PC-3 (cell line): ENCODE data around the gene SSC5D. TPM values are rescaled to one million over a fixed set of nuclear protein-coding genes. Genes with fewer than 3 reads are reported as not detected.
A peak's percentile ranks its signal among the peaks of the same experiment; 100 is the strongest.

Experiments
- ATAC-seq: fragments of 200-7000 bp; cut with Tn5 transposase; 2 replicates; pipeline ENCODE4 v1.9.1; 2020; ENCODE audit warnings: mild to moderate bottlenecking, moderate library complexity
- BruUV-seq: library from RNA; stranded (reverse); fragments of 400-500 nt; replicated peaks from 2 replicates; lab custom pipeline; 2021; lab: Mats Ljungman, UMichigan
- CTCF ChIA-PET: fragments of 300-600 bp; sonication (Branson Sonifier 250); formaldehyde crosslinking; loops from one replicate; lab custom pipeline; 2022; ENCODE audit warnings: antibody characterized with exemption; lab: Charles Lee
- POLR2A ChIA-PET: fragments of 300-600 bp; sonication (Branson Sonifier 250); formaldehyde crosslinking; loops from one replicate; lab custom pipeline; 2022; ENCODE audit warnings: antibody characterized with exemption; ENCODE audit not compliant: unreplicated experiment; lab: Charles Lee
- DNase-seq: peaks from one replicate; pipeline ENCODE4 v3.0.0-alpha.2; 2015
- H2AFZ ChIP-seq: fragments of 300-600 bp; sonication (generic); 2 replicates; pipeline ENCODE4 v1.6.0; 2016; ENCODE audit warnings: antibody characterized with exemption, low read length
- H3F3A ChIP-seq: fragments of 300-600 bp; sonication (generic); one replicate; pipeline ENCODE4 v1.6.0; 2017; ENCODE audit warnings: antibody characterized with exemption, low read length, control low read depth, mild to moderate bottlenecking; ENCODE audit not compliant: unreplicated experiment
- H3K27ac ChIP-seq: fragments of 300-600 bp; sonication (generic); 2 replicates; pipeline ENCODE4 v1.5.1; 2016; ENCODE audit warnings: mild to moderate bottlenecking, low read length
- H3K27me3 ChIP-seq: fragments of 300-600 bp; sonication (generic); 2 replicates; pipeline ENCODE4 v1.6.1; 2016; ENCODE audit warnings: low read length, mixed read lengths
- H3K36me3 ChIP-seq: fragments of 300-600 bp; sonication (generic); 2 replicates; pipeline ENCODE4 v1.6.1; 2016; ENCODE audit warnings: low read depth, mixed run types, low read length, mixed read lengths
- H3K4me1 ChIP-seq: fragments of 300-600 bp; sonication (generic); 2 replicates; pipeline ENCODE4 v1.5.1; 2016; ENCODE audit warnings: low read length; ENCODE audit not compliant: insufficient read depth
- H3K4me2 ChIP-seq: fragments of 300-600 bp; sonication (generic); 2 replicates; pipeline ENCODE4 v1.6.0; 2016; ENCODE audit warnings: low read length
- H3K4me3 ChIP-seq: fragments of 300-600 bp; sonication (generic); 2 replicates; pipeline ENCODE4 v1.5.1; 2016; ENCODE audit warnings: mild to moderate bottlenecking, low read length, mixed read lengths
- H3K79me2 ChIP-seq: fragments of 300-600 bp; sonication (generic); 2 replicates; pipeline ENCODE4 v1.6.1; 2017; ENCODE audit warnings: low read length, mixed read lengths
- H3K9ac ChIP-seq: fragments of 300-600 bp; sonication (generic); 2 replicates; pipeline ENCODE4 v1.6.0; 2016; ENCODE audit warnings: mild to moderate bottlenecking, low read length
- H3K9me2 ChIP-seq: fragments of 300-600 bp; sonication (generic); replicated peaks from 2 replicates; pipeline ENCODE4 v1.6.1; 2016; ENCODE audit warnings: mixed run types, low read length, mixed read lengths
- H3K9me3 ChIP-seq: fragments of 300-600 bp; sonication (generic); 2 replicates; pipeline ENCODE4 v1.6.1; 2016; ENCODE audit warnings: low read length, mixed read lengths
- H4K20me1 ChIP-seq: fragments of 300-600 bp; sonication (generic); 2 replicates; pipeline ENCODE4 v1.6.1; 2016; ENCODE audit warnings: low read length, mixed read lengths
- CTCF ChIP-seq: fragments of 300-600 bp; sonication (generic); conservative IDR thresholded peaks from 2 replicates; pipeline ENCODE4 v1.5.1; 2017; ENCODE audit warnings: antibody characterized with exemption, low read depth, mild to moderate bottlenecking, low read length
- EZH2 ChIP-seq: fragments of 300-600 bp; sonication (generic); IDR thresholded peaks from one replicate; pipeline ENCODE4 v1.6.1; 2017; ENCODE audit warnings: antibody characterized with exemption, mild to moderate bottlenecking, low read length; ENCODE audit not compliant: unreplicated experiment
- EZH2phosphoT487 ChIP-seq: fragments of 300-600 bp; sonication (generic); IDR thresholded peaks from 2 replicates; pipeline ENCODE4 v1.6.1; 2018; ENCODE audit warnings: mild to moderate bottlenecking, antibody characterized with exemption, low read length, borderline replicate concordance
- intact Hi-C: fragments of 100-400 bp; cut with micrococcal nuclease; formaldehyde crosslinking; loops from 2 replicates; pipeline ENCODE4 v1.9.0; 2023
- total RNA-seq: library from RNA; depleted of rRNA; stranded (reverse); fragments of >200 nt; gene quantifications from 2 replicates; pipeline ENCODE4 v1.2.3, GENCODE V29; 2014

SSC5D gene
- total RNA-seq, 1 experiment from 2014 or later: not detected

- Histone ChIP-seq H3K4me1 (peaks cover 8% of the 10 kb centered on the region; the same call in 1 of the 2 replicates), H3K4me2 (peak overlapping the region; percentile 86), H4K20me1 (no peaks in the 10 kb centered on the region), H2AFZ (peak overlapping the region; percentile 87), H3K36me3 (no peaks in the 10 kb centered on the region), H3K9me2 (peaks cover 3% of the 10 kb centered on the region; the same call in 1 of the 2 replicates), H3K79me2 (no peaks in the 10 kb centered on the region), H3K27me3 (0 out of 2 replicates have a peak, but pooled peaks cover 4% of the 10 kb centered on the region), H3F3A (no peaks in the 10 kb centered on the region), H3K9me3 (no peaks in the 10 kb centered on the region), H3K9ac (peak overlapping the region; percentile 52), H3K4me3 (peak overlapping the region; percentile 65), H3K27ac (no peak overlapping the region)
- CTCF ChIA-PET: interaction anchor here (2.1 kb wide), 1 partner anchor 89 kb away, joined by 12 read pairs; the partner anchor contains the start of gene ZNF865
- ATAC-seq: peak; percentile 96
- TF ChIP-seq EZH2phosphoT487 (no peak), EZH2 (no peak), CTCF (peak; percentile 95)
- peak; percentile 97 for DNase-seq
- intact Hi-C loops: loop anchor here (1.0 kb wide), 2 partner anchors 89 to 114 kb away; no protein-coding TSS in a partner anchor
- POLR2A ChIA-PET: no interaction called here
- BruUV-seq: TSS peak; percentile 39
These were observed 28.8 kb downstream of the SSC5D start for GRCh38 chr19:55516878-55517620.

GRCh38 chr19:55519451-55520311 is 31.4 kb downstream of the SSC5D start:
- ChIA-PET POLR2A (interaction anchor here (0.6 kb wide), 4 partner anchors 41 to 75 kb away, joined by 3 to 15 read pairs (median 4); partner anchors contain the start of genes ISOC2 and ZNF628), CTCF (interaction anchor here (0.5 to 1.0 kb wide), 3 partner anchors 63 to 113 kb away, joined by 4 read pairs; no protein-coding TSS in a partner anchor)
- Histone ChIP-seq H3K9ac (no peak overlapping the region), H3F3A (no peaks in the 10 kb centered on the region), H3K9me3 (no peaks in the 10 kb centered on the region), H3K9me2 (peaks cover 3% of the 10 kb centered on the region; the same call in 1 of the 2 replicates), H3K4me3 (no peak overlapping the region), H2AFZ (no peak overlapping the region), H3K4me2 (no peak overlapping the region), H3K27me3 (no peaks in the 10 kb centered on the region), H3K79me2 (no peaks in the 10 kb centered on the region), H4K20me1 (no peaks in the 10 kb centered on the region), H3K4me1 (peaks cover 8% of the 10 kb centered on the region; the same call in 1 of the 2 replicates), H3K27ac (peak overlapping the region; percentile 54), H3K36me3 (no peaks in the 10 kb centered on the region)
- peak; percentile 43 for ATAC-seq
- intact Hi-C loops: no loop called here
- no TSS peak for BruUV-seq
- TF ChIP-seq EZH2: no peak
- TF ChIP-seq CTCF: no peak
- no peak for TF ChIP-seq EZH2phosphoT487
- DNase-seq: peak; percentile 87
